Suppressor macrophage treated with lipopolysaccharide for 1 hour (primary cell): ENCODE results near the gene ZFP69B.
A peak's percentile ranks its signal among the peaks of the same experiment; 100 is the strongest.

Experiments
- DNase-seq, 3 donors: peaks; one replicate each; pipeline ENCODE4 v3.0.0-alpha.2; 2020 to 2022

ZFP69B gene

GRCh38 chr1:40449684-40450494, at the start of gene ZFP69B:
ZFP69B (plus strand) TSS chr1:40450476; CDS start chr1:40450962, 486 bp downstream.
- DNase-seq = peak; percentile 91 to 97 (median 96)

GRCh38 chr1:40401473-40402201, 48.6 kb upstream of the ZFP69B start:
- no peak for DNase-seq

- peak; percentile 66 to 77 (median 72) for DNase-seq
Observed at GRCh38 chr1:40404670-40405462, 45.4 kb upstream of the ZFP69B start.

- no peak for DNase-seq
Observed at GRCh38 chr1:40405812-40406211, 44.5 kb upstream of the ZFP69B start.

- no peak for DNase-seq
Observed at GRCh38 chr1:40407453-40407852, 42.8 kb upstream of the ZFP69B start.

- no peak for DNase-seq
Observed at GRCh38 chr1:40409467-40409866, 40.8 kb upstream of the ZFP69B start.

- DNase-seq = no peak
Observed at GRCh38 chr1:40411294-40411693, 39.0 kb upstream of the ZFP69B start.

- DNase-seq = no peak
Observed at GRCh38 chr1:40411843-40412242, 38.4 kb upstream of the ZFP69B start.

- no peak for DNase-seq
Observed at GRCh38 chr1:40413527-40414252, 36.6 kb upstream of the ZFP69B start.

GRCh38 chr1:40414331-40414730, 35.9 kb upstream of the ZFP69B start:
- DNase-seq = no peak

GRCh38 chr1:40416709-40417108, 33.6 kb upstream of the ZFP69B start:
- no peak for DNase-seq

- DNase-seq = peak; percentile 84 to 86 (median 85)
Observed at GRCh38 chr1:40421431-40422384, 28.6 kb upstream of the ZFP69B start.

- no peak for DNase-seq
Observed at GRCh38 chr1:40422630-40423263, 27.5 kb upstream of the ZFP69B start.

GRCh38 chr1:40423264-40423642, 27.0 kb upstream of the ZFP69B start:
- peak; percentile 73 to 89 (median 84) for DNase-seq

GRCh38 chr1:40423951-40424618, 26.2 kb upstream of the ZFP69B start:
- DNase-seq = no peak

GRCh38 chr1:40425198-40425597, 25.1 kb upstream of the ZFP69B start:
- no peak for DNase-seq

- no peak for DNase-seq
Observed at GRCh38 chr1:40431385-40431784, 18.9 kb upstream of the ZFP69B start.

GRCh38 chr1:40432644-40433390, 17.5 kb upstream of the ZFP69B start:
- no peak for DNase-seq

- no peak for DNase-seq
Observed at GRCh38 chr1:40435471-40435870, 14.8 kb upstream of the ZFP69B start.

- DNase-seq = no peak
Observed at GRCh38 chr1:40435876-40436275, 14.4 kb upstream of the ZFP69B start.
